Calu3 (cell line): Measurements from ENCODE around the gene FAM107B. TPM values are rescaled to one million over a fixed set of nuclear protein-coding genes. Genes with fewer than 3 reads are reported as not detected.

Experiments
- BruUV-seq: library from RNA; stranded (reverse); fragments of 400-500 nt; replicated peaks from 2 replicates; lab custom pipeline; 2021; lab: Mats Ljungman, UMichigan
- CTCF ChIA-PET: fragments of 300-600 bp; sonication (Branson Sonifier 250); formaldehyde crosslinking; loops from one replicate; lab custom pipeline; 2022; ENCODE audit warnings: antibody characterized with exemption; lab: Charles Lee
- DNase-seq: peaks from one replicate; pipeline ENCODE4 v3.0.0; 2022
- H3K27ac Mint-ChIP-seq: one replicate; pipeline ENCODE4 v1.8.0; 2022; ENCODE audit warnings: mixed read lengths; ENCODE audit not compliant: unreplicated experiment
- H3K27me3 Mint-ChIP-seq: one replicate; pipeline ENCODE4 v1.8.0; 2022; ENCODE audit warnings: mixed read lengths; ENCODE audit not compliant: unreplicated experiment
- H3K36me3 Mint-ChIP-seq: one replicate; pipeline ENCODE4 v1.8.0; 2022; ENCODE audit warnings: mild to moderate bottlenecking, moderate library complexity, mixed read lengths; ENCODE audit not compliant: insufficient read depth, unreplicated experiment
- H3K4me1 Mint-ChIP-seq: one replicate; pipeline ENCODE4 v1.8.0; 2022; ENCODE audit warnings: mild to moderate bottlenecking, low read depth, mixed read lengths; ENCODE audit not compliant: unreplicated experiment
- H3K4me3 Mint-ChIP-seq: one replicate; pipeline ENCODE4 v1.8.0; 2022; ENCODE audit warnings: mild to moderate bottlenecking, low read depth, moderate library complexity, mixed read lengths; ENCODE audit not compliant: unreplicated experiment
- H3K9me3 Mint-ChIP-seq: one replicate; pipeline ENCODE4 v1.8.0; 2022; ENCODE audit warnings: low read depth, mixed read lengths; ENCODE audit not compliant: unreplicated experiment
- CTCF ChIP-seq: fragments of 200-600 bp; IDR thresholded peaks from one replicate; pipeline ENCODE4 v1.8.0; 2022; ENCODE audit warnings: antibody characterized with exemption; ENCODE audit not compliant: unreplicated experiment
- intact Hi-C: fragments of 100-400 bp; cut with micrococcal nuclease; formaldehyde crosslinking; loops from one replicate; pipeline ENCODE4 v1.10.0; 2022; ENCODE audit not compliant: unreplicated experiment
- total RNA-seq: library from RNA; stranded (reverse); gene quantifications from 2 replicates; pipeline ENCODE4 v1.2.3, GENCODE V29; 2022

FAM107B gene
- total RNA-seq, 1 experiment from 2014 or later, result 168 TPM

GRCh38 chr10:14476006-14476405 lies 298.7 kb downstream of the FAM107B start:
- no peak for DNase-seq
- Mint-ChIP-seq H3K27ac (no peak overlapping the region), H3K4me3 (no peak overlapping the region), H3K36me3 (no peaks in the 10 kb centered on the region), H3K4me1 (no peaks in the 10 kb centered on the region), H3K9me3 (no peaks in the 10 kb centered on the region), H3K27me3 (peaks cover 35% of the 10 kb centered on the region)
- CTCF ChIA-PET, result no interaction called here
- no TSS peak for BruUV-seq
- TF ChIP-seq CTCF, result no peak
- intact Hi-C loops, result loop anchor here (5.0 kb wide), 2 partner anchors 174 to 689 kb away; no protein-coding TSS in a partner anchor

- H3K4me3 Mint-ChIP-seq, result no peak overlapping the region
- H3K27ac Mint-ChIP-seq, result no peak overlapping the region
- no peaks in the 10 kb centered on the region for H3K36me3 Mint-ChIP-seq
- CTCF ChIA-PET, result no interaction called here
- no peak for DNase-seq
- no TSS peak for BruUV-seq
- no peaks in the 10 kb centered on the region for H3K9me3 Mint-ChIP-seq
- peaks cover 48% of the 10 kb centered on the region for H3K27me3 Mint-ChIP-seq
- H3K4me1 Mint-ChIP-seq, result no peaks in the 10 kb centered on the region
- no peak for TF ChIP-seq CTCF
- intact Hi-C loops, result loop anchor here (5.0 kb wide), 2 partner anchors 172 to 687 kb away; no protein-coding TSS in a partner anchor
These were observed 300.0 kb downstream of the FAM107B start for GRCh38 chr10:14474656-14475055.

GRCh38 chr10:14470920-14471319 lies 303.8 kb downstream of the FAM107B start:
- intact Hi-C loops, result no loop called here
- BruUV-seq, result no TSS peak
- TF ChIP-seq CTCF, result no peak
- CTCF ChIA-PET, result no interaction called here
- no peak overlapping the region for H3K4me3 Mint-ChIP-seq
- no peaks in the 10 kb centered on the region for H3K36me3 Mint-ChIP-seq
- peaks cover 73% of the 10 kb centered on the region for H3K27me3 Mint-ChIP-seq
- no peak overlapping the region for H3K27ac Mint-ChIP-seq
- no peak for DNase-seq
- H3K9me3 Mint-ChIP-seq, result no peaks in the 10 kb centered on the region
- H3K4me1 Mint-ChIP-seq, result no peaks in the 10 kb centered on the region

- Mint-ChIP-seq H3K27ac (no peak overlapping the region), H3K36me3 (no peaks in the 10 kb centered on the region), H3K4me3 (no peak overlapping the region), H3K27me3 (peaks cover 59% of the 10 kb centered on the region), H3K4me1 (no peaks in the 10 kb centered on the region), H3K9me3 (no peaks in the 10 kb centered on the region)
- intact Hi-C loops, result no loop called here
- TF ChIP-seq CTCF, result no peak
- DNase-seq, result no peak
- CTCF ChIA-PET, result no interaction called here
- BruUV-seq, result no TSS peak
These were observed 306.0 kb downstream of the FAM107B start for GRCh38 chr10:14468726-14469125.

Other genes with a start within 250 kb of the FAM107B start
- gene CDNF, start 63.1 kb upstream of the FAM107B start, total RNA-seq, result 2.3 and 2.4 TPM in 2 replicates
- 21.3 and 22.9 TPM in 2 replicates for gene HSPA14, start 63.4 kb upstream of the FAM107B start, total RNA-seq
- 21.9 and 23.6 TPM in 2 replicates for gene MSANTD7, start 63.4 kb upstream of the FAM107B start, total RNA-seq
- 32.0 and 33.7 TPM in 2 replicates for gene SUV39H2, start 104.0 kb upstream of the FAM107B start, total RNA-seq
- gene DCLRE1C, start 179.2 kb upstream of the FAM107B start, total RNA-seq, result 21.2 and 26.3 TPM in 2 replicates
- not detected in 2 replicates for gene MEIG1, start 184.5 kb upstream of the FAM107B start, total RNA-seq